Measurements from ENCODE around the gene ANAPC13. TPM values are rescaled to one million over a fixed set of nuclear protein-coding genes. Genes with fewer than 3 reads are reported as not detected.

The ANAPC13 gene
- total RNA-seq, 1 donor from 2014 or later: 24.1 TPM

GRCh38 chr3:134441821-134442220, 44.0 kb downstream of the ANAPC13 start:
- intact Hi-C loops (cut with DNase I): no loop called here
- no peak overlapping the region for H3K27ac ChIP-seq

GRCh38 chr3:134441321-134441720, 44.5 kb downstream of the ANAPC13 start:
- peak in 1 of 2 donors; percentile 25 for DNase-seq (ENCODE audit: extremely low spot score in 2 of 2)
- Histone ChIP-seq H3K9me3 (peaks cover 6% of the 10 kb centered on the region), H3K27ac (no peak overlapping the region), H3K4me1 (no peaks in the 10 kb centered on the region), H3K36me3 (no peaks in the 10 kb centered on the region), H3K4me3 (no peak overlapping the region), H3K27me3 (no peaks in the 10 kb centered on the region)
- no peak for TF ChIP-seq CTCF (IDR thresholded peaks at IDR 0.05)
- TF ChIP-seq POLR2AphosphoS5 (IDR thresholded peaks at IDR 0.05; ENCODE audit: insufficient read depth in 1 of 2, low read depth in 1 of 2): no peak
- TF ChIP-seq POLR2A (IDR thresholded peaks at IDR 0.05): no peak
- intact Hi-C loops (cut with DNase I): no loop called here

More at GRCh38 chr3:134441821-134442220, 44.0 kb downstream of the ANAPC13 start:
- Histone ChIP-seq H3K36me3 (no peaks in the 10 kb centered on the region), H3K4me3 (no peak overlapping the region), H3K9me3 (peaks cover 6% of the 10 kb centered on the region), H3K4me1 (peaks cover 3% of the 10 kb centered on the region), H3K27me3 (no peaks in the 10 kb centered on the region)
- TF ChIP-seq POLR2AphosphoS5 (IDR thresholded peaks at IDR 0.05; ENCODE audit: insufficient read depth in 1 of 2, low read depth in 1 of 2): no peak
- no peak for TF ChIP-seq CTCF (IDR thresholded peaks at IDR 0.05)
- no peak for TF ChIP-seq POLR2A (IDR thresholded peaks at IDR 0.05)
- DNase-seq (ENCODE audit: extremely low spot score in 2 of 2): peak in 1 of 2 donors; percentile 25

- Histone ChIP-seq H3K27ac (no peak overlapping the region), H3K27me3 (no peaks in the 10 kb centered on the region), H3K36me3 (no peaks in the 10 kb centered on the region), H3K9me3 (no peaks in the 10 kb centered on the region), H3K4me3 (no peak overlapping the region), H3K4me1 (no peaks in the 10 kb centered on the region)
- DNase-seq (ENCODE audit: extremely low spot score in 2 of 2): no peak
- intact Hi-C loops (cut with DNase I): no loop called here
- no peak for TF ChIP-seq CTCF (IDR thresholded peaks at IDR 0.05)
- no peak for TF ChIP-seq POLR2A (IDR thresholded peaks at IDR 0.05)
- TF ChIP-seq POLR2AphosphoS5 (IDR thresholded peaks at IDR 0.05; ENCODE audit: insufficient read depth in 1 of 2, low read depth in 1 of 2): no peak
Measured at GRCh38 chr3:134437211-134437752, 48.5 kb downstream of the ANAPC13 start.

GRCh38 chr3:134432236-134432635, 53.5 kb downstream of the ANAPC13 start:
- Histone ChIP-seq H3K4me1 (no peaks in the 10 kb centered on the region), H3K36me3 (no peaks in the 10 kb centered on the region), H3K27me3 (no peaks in the 10 kb centered on the region), H3K27ac (no peak overlapping the region), H3K4me3 (no peak overlapping the region), H3K9me3 (no peaks in the 10 kb centered on the region)
- TF ChIP-seq POLR2A (IDR thresholded peaks at IDR 0.05): no peak
- no peak for DNase-seq (ENCODE audit: extremely low spot score in 2 of 2)
- intact Hi-C loops (cut with DNase I): no loop called here

- H3K4me3 ChIP-seq: no peak overlapping the region
- no peaks in the 10 kb centered on the region for H3K9me3 ChIP-seq
- H3K27me3 ChIP-seq: no peaks in the 10 kb centered on the region
- no peak for DNase-seq (ENCODE audit: extremely low spot score in 2 of 2)
- no peak for TF ChIP-seq POLR2A (IDR thresholded peaks at IDR 0.05)
- TF ChIP-seq CTCF (IDR thresholded peaks at IDR 0.05): no peak
- TF ChIP-seq POLR2AphosphoS5 (IDR thresholded peaks at IDR 0.05; ENCODE audit: insufficient read depth in 1 of 2, low read depth in 1 of 2): no peak
- no peak overlapping the region for H3K27ac ChIP-seq
- no peaks in the 10 kb centered on the region for H3K4me1 ChIP-seq
- no peaks in the 10 kb centered on the region for H3K36me3 ChIP-seq
- intact Hi-C loops (cut with DNase I): no loop called here
Measured at GRCh38 chr3:134430950-134431445, 54.8 kb downstream of the ANAPC13 start.
